G401.6 (cell line): Measurements from ENCODE around the gene ZNF689.
"Not testable (repeated sequence)": the region's sequence is repeated elsewhere in the genome, so short reads cannot be mapped to it uniquely, and the experiment has no call there.

Experiments
- FAIRE-seq: peaks from 2 replicates; lab custom pipeline; 2012; peaks lifted over from hg19 to GRCh38; lab: Jason Lieb, UNC

The ZNF689 gene

DNA sequence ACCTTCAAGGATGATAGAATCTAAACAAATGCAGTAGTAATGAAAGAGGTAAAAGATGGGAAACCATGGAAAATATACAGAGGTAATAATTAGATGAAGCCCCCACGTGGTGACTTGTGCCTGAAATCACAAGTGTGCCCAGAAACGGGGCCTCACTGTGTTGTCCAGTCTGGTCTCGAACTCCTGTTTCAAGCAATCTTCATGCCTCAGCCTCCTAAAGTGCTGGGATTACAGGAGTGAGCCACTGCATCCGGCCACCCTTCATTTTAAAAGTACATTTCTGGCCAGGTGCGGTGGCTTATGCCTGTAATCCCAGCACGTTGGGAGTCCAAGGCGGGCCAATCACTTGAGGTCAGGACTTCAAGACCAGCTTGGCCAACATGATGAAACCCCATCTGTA lies 26.4 kb upstream of the ZNF689 start:
- FAIRE-seq, result no peak

DNA sequence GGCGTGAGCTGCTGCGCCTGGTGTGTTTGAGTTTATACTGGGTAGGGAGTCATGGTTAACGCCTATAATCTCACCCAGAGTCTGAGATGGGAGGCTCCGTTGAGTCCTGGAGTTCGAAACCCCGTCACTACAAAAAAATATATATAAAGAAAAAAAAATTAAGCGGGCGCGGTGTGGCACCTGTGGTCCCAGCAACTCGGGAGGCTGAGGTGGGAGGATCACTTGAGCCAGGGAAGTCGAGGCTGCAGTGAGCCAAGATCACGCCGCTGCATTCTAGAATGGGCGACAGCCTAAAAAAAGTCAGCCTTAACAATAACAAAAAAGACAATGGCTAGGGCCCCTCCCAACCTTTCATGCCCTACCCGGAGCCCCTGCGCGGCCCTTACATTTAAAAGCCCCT lies 23.3 kb upstream of the ZNF689 start:
- no peak for FAIRE-seq

DNA sequence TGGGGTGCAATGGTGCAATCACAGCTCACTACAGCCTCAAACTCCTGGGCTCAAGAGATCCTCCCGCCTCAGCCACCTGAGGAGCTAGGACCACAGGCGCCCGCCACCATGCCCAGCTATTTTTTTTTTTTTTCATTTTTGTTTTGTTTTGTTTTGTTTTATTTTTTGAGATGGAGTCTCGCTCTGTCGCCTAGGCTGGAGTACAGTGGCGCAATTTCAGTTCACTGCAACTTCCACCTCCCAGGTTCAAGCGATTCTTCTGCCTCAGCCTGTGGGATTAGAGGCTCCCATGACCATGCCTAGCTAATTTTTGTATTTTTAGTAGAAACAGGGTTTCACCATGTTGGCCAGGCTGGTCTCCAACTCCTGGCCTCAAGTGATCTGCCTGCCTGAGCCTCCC lies 22.3 kb upstream of the ZNF689 start:
- not testable (repeated sequence) for FAIRE-seq

DNA sequence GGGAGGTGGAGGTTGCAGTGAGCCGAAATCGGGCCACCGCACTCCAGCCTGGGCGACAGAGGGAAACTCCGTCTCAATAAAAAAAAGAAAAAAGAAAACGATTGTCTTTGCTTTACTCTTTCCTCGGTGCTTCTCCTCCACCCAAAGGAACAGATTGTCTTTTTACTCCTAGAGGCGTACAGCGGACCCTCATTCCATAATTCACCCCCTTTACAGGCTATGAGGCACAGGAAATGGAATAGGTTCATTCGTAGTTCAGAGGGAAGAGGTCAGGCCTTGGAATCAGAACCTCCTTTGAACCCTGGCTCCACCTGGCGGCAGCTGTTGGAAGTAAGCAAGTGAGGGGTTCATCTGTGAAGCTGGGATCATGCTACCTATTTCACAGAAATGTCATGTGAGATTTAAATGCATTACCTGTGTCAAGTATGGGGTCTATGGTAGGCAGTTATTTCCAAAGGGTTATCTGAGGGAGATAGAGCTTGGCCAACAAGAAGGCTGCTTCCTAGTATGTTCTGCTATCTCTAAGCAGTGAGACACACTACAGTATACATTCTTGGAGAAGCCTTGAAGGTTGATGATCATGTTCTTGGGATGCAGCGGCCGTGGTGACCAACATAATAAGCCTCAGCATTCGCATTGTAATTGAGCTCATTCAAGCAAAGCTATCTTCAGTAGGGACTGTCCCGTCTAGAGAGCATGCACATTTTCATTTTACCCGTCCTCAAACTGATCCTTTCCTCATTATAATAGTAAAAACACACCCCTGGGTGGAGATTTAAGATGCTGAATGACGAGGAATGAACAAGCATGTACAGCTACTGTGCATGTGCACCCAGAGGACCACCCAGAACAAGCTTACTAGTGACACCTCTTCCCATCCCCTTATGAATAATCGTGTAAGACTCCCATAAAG lies 18.7 kb upstream of the ZNF689 start:
- peak; percentile 40 for FAIRE-seq

DNA sequence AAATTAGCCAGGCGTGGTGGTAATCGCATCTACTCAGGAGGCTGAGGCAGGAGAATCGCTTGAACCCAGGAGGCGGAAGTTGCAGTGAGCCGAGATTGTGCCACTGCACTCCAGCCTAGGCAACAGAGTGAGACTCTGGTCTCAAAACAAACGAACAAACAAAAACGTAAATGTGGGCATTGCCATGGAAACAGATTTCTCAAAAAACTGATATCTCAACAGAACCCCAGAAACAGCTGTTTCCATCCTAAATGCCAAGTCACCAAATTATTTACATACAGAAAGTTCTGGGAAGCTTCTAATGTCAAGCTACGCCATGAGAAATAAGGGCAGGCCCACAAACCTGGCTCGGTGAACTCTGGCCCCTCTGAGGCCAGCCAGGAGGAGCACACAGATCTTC lies 16.0 kb upstream of the ZNF689 start:
- FAIRE-seq, result no peak

DNA sequence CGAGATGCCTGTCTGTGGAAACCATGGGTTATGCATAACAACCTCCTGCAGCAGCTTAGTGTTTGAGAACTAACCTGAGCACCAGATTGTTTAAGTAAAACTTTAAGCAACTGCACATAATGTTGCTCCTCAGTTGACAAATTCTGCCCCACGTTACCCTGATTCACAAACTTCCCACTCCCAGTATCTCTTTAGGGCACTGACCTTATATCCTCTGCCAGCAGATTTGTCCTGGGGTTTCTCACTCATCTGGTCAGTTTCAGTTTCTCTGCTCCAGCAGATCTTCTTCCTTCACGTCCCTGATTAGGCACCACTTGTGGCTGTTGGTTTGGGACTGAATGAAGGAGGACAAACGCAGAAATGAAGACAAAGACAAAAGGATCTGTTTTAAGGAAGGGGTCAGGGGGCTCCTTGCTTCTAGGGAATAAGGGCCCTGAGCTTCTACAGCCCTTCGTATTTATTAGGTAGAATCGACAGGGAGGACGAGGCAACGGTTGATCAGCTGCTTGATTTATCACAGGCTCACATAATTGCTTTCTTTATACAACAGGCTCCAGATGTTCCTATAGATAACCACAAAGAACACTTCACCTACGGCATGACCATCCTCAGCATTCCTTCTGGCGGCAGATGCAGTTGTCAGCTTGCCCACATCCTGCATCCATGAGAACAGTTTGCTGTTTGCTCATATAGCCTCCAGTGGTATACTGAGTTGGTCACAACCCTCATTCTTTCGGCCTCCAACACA lies 13.5 kb upstream of the ZNF689 start:
- no peak for FAIRE-seq

DNA sequence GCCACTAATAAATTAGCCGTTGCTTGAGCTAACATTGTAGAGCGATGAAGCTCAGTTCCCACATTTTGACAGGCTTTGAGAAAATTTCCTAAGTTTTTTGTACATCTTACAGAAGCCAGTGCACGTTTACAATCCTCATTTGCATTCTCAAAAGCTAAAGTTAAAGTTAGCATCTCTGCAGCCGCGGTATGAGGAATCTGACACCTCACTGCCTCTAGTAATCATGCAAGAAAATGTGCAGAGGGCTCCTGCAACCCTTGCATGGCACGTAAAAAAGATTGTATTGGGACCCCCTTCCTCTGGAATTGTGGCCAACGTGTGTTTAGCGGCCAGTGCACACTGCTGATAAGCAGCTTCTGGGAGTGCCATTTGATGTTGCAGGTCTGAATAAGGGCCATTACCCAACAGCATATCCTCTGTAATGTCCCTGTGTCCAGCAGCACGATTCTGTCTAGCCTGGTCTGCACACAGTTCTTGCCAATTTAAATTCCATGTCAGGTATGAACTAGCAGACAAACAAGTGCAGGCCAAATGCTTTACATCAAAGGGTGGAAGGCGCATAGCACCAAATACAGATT lies 12.4 kb upstream of the ZNF689 start:
- FAIRE-seq, result no peak

DNA sequence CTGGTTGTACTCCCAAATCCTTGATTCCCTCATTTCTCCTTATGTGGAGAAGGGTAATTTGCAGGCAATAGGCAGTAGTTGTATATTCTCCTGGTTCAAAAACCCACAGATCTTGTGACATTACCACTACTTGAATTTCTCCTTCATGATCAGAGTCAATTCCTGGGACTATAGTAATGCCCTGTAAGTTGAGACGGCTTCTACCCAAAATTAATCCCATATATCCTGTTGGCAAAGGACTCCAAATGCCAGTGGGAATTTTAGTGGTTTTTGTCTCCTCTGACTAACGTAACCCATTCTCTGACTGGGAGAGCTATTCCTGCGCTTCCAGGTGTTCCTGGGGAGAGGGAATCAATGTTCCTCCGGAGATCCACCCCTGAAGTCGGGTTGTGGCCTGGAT lies 11.6 kb upstream of the ZNF689 start:
- FAIRE-seq, result no peak

DNA sequence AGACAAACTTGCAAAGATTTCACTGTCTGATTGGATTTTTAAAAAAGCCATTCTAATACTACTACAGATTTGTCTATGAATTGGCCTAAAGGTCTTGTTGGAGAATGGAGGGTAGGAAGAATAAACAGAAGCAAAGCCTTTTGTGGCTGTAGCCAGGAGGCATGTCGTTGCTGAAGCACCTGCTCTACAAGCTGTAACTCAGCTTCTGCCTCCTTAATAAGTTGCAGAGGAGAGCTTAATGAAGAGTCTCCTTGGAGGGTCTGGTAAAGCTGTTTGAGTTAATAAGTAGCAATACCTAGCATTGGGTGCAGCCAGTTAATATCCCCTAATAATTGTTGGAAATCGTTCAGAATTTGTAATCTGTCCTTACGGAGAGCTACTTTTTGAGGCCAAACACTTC lies 10.0 kb upstream of the ZNF689 start:
- no peak for FAIRE-seq

DNA sequence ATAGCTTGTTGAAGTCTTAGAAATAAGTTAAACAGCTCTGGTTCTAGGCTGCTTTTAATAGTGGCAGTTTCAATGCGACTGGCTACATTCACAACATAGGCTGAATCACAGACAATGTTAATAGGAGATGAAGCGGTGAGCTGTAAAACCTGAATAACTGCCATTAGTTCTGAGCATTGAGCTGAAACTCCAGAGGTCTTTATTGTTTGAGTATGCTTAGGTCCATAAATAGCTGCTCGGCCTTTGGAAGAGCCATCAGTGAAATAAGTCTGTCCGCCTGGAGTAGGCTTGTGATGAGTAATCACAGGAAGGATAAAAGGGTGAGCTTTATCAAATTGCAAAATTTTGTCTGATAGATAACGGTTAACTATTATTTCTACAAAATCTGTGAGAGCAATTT lies 9.4 kb upstream of the ZNF689 start:
- FAIRE-seq, result no peak

DNA sequence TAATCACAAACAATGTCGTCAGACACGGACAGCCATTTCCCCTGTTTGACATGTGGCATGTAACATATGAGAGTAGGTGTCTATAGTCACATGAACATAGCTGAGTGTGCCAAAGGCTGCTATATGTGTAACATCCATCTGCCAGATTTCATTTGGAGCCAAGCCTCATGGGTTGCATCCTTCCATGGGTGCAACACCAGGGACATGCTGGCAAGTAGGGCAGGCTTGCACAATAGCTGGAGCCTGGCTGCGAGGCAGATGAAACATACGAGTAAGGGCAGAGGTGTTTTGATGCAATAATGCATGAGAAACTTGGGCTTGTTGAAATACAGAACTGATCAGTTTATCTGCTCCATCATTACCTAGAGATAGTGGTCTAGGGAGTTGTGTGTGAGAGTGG lies 9.0 kb upstream of the ZNF689 start:
- FAIRE-seq, result no peak

DNA sequence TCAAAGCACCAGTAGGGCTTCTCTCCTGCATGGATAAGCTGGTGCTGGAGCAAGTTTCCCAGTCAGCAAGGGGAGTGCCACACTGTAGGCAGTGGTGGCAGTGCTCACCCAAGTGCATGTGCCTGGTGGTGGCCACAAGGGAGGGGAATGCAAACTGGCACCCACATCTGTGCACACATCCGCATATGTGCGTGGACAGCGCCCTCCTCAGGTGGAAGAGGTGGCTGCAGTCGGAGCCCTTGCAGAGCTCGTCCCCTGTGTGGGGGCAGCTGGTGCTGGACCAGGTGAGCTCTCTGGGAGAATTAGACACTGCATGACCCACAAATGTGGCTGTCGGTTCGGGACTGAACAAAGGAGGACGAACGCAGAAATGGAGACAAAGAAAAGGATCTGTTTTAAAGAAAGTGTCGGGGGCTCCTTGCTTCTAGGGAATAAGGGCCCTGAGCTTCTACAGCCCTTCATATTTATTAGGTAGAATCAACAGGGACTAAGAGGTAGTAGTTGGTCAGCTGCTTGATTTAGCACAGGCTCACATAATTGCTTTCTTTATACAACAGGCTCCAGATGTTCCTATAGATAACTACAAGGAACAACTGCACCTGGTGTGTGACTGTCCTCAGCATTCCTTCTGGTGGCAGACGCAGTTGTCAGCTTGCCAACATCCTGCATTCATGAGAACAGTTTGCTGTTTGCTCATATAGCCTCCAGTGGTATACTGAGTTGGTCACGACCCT lies 5.3 kb upstream of the ZNF689 start:
- FAIRE-seq, result no peak

DNA sequence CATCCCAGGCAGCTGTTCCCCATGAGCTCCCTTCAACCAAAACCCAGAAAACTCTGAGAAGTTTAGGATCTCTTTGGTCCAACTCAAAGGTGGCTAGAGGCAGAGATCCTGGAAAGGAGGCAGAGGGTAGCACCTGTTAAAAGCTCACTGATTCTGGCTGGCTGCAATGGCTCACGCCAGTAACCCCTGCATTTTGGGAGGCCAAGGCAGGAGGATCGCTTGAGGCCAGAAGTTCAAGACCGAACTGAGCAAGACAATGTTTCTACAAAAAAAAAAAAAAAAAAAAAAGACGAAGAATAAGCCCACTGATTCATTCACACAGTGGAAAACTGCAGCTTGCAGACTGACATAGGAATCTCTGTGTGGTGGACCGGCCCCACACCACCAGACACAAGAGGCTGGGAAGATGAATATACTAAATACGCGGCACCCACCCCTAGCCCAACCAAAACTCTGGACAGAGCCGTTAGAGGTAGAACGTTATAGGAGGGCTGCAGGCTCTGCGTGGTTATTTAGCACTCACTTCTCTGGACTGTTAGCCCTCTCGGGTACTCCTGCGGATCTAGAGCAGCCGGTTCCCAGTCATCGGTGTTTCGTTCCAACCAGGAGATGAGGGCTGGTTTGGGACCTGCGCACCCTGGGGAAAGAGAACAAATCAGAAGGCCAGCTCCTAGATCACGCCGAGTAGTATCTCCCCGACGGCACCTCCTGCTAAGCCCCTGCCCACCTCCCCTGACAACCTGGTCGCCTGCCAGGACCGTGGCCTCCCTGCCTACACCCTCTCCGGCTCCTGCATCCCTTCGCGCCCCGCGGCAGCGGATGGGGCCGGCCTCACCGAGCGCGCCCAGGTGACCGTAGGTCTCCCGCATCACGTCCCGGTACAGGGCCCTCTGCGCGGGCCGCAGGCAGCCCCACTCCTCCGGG lies 925 bp downstream of the ZNF689 start:
- FAIRE-seq, result no peak

DNA sequence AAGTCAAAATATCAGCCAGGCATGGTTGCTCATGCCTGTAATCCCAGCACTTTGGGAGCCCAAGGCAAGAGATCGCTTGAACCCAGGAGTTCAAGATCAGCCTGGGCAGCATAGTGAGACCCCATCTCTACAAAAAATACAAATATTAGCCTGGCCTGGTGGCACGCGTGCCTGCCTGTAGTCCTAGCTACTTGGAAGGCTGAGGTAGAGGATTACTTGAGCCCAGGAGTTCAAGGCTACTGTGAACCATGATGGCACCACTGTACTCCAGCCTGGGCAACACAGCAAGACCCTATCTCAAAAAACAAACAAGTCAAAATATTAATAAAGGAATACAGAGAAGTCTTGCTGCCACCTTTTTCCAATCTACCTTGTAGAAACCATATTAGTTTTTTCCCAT lies 4.2 kb downstream of the ZNF689 start:
- no peak for FAIRE-seq

DNA sequence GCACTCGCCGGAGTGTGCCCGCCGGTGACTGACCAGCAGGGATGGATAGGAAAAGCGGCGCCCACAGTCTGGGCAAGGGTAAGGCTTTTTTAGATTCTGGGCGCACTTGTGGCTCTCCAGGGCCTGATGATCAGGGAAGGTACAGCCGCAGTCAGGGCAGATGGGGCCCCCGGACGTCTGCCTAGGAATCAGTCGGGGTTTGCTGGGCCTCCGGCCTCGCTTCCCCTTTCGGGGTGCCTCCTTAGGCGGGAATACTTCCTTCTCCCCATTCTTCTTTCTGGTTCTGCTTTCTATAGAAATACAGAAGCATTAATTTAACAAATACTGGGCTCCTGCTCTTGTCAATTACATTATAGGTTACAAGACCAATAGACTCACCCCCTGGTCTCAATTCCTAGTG lies 5.0 kb downstream of the ZNF689 start:
- FAIRE-seq, result no peak

DNA sequence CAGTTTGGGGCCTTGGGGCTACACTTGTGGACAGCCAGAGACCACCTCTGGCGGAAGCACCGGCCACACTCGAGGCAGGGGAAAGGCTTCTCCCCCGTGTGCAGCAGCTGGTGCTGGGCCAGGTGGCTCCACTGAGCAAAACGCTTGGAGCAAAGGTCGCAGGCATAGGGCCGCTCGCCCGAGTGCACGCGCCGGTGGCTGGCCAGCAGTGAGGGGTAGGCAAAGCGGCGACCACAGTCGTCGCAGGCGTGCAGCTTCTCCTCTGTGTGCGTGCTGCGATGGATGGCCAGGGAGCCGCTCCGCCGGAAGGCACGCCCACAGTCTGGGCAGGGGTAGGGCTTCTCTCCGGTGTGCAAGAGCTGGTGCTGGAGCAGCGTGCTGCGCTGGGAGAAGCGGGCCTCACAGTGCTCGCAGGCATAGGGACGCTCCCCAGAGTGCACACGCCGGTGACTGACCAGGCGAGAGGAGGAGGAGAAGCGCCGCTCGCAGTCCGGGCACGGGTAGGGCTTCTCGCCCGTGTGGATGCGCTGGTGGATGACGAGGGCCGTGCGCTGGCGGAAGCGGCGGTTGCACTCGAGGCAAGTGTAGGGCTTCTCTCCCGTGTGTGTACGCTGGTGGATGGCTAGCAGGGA lies 5.8 kb downstream of the ZNF689 start:
- FAIRE-seq, result no peak

DNA sequence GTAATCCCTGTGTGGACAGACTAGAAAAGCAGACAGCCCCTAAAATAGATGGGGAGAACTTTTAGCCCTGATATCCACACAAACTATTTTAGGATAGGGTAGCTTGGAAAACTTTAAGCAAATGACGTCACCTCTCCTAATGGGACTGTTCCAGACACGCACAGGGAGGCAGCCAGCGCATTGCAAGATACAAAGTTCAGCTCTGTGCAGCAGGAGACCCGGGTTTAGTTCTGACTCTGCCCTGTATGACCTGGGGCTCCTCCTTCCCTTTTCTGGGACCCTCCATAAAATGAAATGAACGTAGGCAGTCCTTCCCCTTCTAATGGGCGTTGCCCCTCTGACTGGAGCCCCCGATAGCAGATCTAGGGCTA lies 6.3 kb downstream of the ZNF689 start:
- FAIRE-seq, result no peak

DNA sequence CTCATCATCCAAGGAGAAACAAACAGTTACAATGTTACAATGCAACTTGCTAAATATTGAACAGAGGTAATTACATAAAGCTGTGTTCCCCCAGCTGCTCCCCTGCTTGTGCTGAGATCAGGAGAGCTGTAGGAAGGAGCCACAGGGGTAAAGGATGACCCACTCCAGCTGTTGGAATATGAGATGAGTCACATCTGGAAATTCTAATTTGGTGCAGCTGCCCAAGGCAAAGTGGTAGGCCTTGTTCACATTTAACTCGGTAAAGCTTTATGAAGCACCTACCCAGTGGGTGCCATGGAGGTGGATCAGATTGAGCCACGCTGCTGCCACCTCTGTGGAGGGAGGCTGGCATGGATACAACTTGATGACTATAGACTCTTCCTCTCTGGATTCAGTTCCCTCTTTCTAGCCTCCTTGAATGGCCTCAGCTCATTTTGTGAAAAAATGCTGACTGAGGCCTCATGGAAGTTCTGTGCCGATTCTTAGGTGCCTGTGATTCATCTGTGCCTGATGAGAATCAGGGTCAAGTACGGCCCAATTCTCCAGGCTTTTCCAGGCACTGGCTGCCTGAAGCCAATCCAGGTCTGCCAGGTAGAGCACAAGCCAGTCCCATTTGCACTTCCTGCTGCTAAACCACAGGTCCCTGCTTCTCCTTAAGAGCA lies 7.4 kb downstream of the ZNF689 start:
- FAIRE-seq, result no peak

DNA sequence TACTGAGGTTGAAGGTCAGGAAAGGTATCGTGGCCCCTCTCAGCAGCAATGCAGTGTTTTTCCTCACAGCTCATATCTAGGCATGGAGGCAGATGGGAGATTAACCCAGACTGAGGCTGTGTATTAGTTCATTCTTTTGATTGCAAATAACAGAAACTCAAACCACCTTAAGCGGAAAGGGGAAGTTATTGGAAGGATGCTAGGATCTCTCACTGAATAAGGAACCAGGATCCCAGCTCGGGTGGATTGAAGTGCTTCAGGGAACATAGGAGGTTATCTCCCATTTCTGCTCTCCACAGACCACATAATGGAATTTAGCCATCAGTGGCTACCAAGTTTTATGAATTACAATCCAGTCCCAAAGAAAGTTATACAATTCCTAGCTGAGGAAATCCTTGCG lies 8.2 kb downstream of the ZNF689 start:
- no peak for FAIRE-seq

DNA sequence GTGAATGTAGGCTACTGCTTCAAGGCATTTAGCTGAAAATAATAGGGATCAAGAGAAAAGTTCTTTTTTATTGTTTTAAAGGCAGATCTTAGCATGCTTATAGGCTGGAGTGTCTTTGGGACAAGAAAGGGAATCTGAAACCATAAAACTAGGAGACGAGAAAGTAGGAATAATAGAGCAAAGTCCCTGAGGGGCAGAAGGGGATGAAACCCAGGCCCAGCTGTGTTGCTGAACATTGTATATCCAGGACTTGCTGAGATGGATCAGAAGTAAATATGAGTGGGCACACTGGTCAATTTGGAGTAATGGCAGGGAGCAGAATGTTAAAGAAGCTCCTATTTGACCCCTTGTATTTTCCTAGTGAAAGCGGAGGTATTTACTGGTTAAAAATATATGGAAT lies 9.3 kb downstream of the ZNF689 start:
- no peak for FAIRE-seq

DNA sequence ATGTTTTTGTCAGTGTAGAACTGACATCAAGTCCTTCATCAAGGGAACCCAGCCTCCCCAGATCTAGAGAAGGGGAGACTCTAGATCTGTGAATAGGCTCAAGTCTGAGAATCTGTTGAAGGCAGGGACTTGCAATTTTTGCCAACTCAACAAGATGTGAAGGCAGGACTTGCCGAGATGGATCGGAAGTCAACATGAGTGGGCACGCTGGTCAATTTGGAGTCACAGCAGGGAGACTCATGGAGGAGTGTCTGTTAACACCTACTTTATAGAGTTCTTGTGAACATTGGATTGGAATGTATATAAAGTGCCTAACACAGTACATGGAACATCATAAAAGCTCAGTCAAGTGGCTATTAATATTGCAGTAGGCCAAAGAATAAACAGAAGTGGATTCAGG lies 10.0 kb downstream of the ZNF689 start:
- FAIRE-seq, result no peak
